HG03457 (cell line): Measurements from ENCODE around the gene FGF7.
"Not testable (repeated sequence)": the region's sequence is repeated elsewhere in the genome, so short reads cannot be mapped to it uniquely, and the experiment has no call there.

Experiments used
- ATAC-seq: cut with Tn5 transposase; IDR thresholded peaks from one replicate; pipeline ENCODE4 v1.9.1; 2021; ENCODE audit warnings: moderate number of reproducible peaks; ENCODE audit not compliant: unreplicated experiment

Gene FGF7

DNA sequence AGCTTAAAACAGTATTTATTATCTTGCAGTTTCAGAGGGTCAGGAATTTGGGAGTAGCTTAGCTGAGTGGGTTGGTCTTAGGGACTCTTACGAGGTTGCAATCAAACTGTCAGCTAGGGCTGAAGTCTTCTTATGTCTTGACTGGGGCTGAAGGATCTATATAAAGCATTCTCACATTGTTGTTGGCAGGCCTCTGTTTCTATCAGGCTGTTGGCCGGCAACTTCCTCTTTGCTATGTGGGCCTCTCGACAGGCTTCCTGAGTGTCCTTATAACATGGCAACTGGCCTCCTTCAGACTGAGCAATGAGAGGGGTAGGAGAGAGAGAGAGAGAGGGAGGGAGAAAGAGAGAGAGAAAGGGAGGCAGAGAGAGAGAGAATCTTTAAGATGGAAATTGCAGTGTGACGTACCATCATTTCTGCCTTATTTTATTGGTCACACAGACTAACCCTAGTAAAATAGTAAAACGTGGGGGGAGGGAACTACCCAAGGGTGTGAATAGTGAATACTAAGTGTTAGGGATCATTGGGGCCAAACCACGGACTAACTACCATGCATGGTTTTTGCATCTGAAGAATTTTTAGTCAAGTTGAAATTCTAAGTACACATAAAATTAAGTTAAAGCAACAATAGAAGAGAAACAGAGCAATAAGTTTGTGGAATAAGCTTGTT, 16.1 kb downstream of the FGF7 start:
- ATAC-seq: no peak

DNA sequence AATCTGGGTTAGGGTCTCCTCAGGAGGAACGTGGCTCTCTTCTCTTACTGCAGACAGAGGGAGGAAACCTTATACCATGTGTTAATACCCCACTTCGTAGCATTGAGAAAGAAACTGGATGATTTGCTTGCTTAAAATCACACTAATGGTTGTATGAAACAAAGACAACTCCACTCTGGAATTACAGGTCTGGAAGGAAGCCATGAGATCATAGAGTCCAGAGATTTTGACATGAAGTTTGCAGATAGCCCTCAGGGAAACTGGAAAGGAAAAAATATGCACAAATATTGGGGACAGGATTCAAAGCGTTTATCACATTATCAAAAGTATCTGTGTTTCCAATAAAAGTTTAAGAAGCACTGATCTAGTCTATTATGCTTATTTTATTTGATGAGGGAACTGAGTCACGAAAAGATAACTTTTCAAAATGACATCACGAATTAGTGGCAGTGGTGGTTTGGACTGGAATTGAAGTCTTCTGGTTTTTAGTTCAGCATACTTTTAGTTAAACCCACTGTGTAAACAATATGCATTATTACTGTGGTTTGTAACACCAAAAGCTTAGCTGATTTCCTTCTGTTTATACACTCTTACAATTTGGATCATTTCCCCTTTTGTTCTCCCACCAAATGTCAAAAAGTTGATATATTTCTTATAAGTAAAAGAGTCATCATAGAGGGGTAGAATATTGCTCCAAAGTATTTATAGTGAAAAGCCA, 16.8 kb downstream of the FGF7 start:
- no peak for ATAC-seq

DNA sequence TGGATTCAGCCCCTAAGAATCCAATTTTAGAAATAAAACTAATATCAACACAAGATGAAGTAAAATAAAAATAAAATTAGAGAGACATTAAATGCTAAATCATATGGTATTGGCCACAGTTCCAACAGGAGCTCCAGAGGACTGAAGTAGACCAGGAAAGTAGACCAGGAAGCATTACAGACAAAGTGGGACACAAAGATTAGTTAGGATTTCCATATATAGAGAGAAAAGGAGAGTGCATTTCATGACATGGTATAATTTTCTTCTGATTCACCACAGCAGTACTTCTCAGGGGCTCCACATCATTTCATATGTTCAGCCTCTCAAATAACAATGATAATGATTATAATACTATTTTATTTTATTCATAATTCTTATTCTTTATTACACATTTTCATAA, 18.3 kb downstream of the FGF7 start:
- no peak for ATAC-seq

DNA sequence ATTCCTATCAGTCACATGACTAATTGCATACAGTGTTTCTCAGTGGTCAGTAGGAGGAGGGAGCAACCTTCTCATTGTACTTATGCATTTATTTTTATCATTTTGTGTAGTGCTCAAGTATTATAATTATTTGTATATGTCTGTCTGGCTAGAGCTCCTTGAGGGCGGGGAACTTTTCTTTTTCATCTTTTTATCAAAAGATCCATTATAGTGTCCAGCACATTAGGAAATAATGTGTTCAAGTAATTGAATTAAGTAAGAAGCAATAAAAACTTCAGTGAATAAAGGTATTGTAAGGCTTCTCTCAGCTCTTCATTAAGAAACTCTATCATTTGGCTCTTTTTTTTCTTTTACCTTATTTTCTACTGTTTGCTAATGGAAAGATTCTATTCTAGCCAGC, 18.8 kb downstream of the FGF7 start:
- ATAC-seq: no peak

DNA sequence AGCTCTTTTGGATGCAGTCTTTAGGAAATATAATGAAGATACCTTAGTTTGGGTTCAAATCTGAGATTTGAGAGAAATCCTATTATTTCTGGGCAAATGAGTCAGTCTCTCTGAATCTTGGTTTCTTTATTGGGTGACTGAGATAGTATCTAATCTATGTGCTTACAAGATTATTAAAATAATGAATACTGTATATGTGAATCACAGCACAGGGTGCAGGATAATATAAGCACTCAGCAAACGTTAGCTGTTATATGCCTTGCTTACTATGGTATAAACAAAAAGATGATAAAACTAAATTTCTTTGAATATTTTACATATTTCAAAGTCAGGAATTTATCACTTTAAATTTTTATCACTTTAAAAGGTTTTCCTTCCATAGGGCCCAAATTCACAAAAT, 29.6 kb downstream of the FGF7 start:
- ATAC-seq: no peak

DNA sequence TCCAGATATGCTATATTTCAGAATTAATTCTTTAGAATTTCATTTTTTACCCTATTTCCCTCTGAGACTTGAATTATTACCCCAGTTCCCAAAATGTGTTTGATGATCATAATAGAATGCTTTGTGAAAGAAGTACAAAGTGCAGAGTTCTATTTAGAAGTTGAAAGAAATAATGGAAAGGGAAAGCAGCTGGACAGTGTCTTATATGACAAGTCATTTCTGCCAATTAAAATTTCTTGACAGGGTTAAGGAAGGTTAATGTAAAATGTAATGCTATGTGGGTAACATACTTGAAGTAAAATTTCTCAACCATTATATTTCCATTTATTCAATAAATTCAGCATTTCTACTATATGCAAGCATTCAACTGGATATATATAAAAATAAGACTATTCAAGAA, 33.1 kb downstream of the FGF7 start:
- ATAC-seq: no peak

DNA sequence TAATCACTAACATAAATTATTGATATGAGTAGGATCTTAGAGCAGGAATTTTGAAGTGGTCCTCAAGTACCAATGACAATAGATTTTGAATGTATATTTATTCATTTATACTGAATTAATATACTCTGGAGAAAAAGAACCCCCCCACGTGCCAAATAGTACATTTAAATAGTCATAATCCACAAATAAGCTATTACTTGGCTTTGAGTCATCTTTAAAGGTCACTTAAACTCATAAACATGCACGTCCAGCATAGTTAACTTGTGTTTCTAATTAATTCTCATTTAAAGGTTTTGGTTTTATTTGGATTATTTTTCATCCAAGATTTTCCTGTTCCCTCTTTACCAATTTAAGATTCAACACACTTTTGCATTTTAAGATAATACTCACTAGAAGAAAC, 35.1 kb downstream of the FGF7 start:
- ATAC-seq: no peak

DNA sequence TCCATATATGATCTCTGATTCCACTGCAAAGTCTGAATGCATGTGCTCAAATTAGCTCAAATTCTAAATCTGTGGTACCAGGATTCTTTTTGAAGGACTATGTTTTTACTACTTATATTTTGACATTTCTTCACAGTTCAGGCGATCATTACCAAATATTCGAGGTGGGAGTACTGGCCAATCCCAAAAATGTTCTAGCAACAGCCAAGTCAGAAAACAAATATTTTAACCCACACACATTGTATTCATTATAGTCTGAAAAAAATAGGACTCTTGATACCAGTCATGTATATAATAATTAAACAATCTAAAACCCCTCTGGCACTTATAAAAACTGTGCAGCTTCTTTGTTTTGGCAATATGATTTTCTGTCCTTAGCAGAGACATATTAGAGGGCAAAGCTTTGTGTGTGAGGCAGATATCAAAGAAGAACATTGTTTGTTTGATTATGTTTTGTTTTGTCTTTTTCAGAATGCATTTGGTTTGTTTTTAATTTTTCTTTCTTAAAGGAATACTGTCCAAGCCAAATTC, 37.4 kb downstream of the FGF7 start:
- no peak for ATAC-seq

DNA sequence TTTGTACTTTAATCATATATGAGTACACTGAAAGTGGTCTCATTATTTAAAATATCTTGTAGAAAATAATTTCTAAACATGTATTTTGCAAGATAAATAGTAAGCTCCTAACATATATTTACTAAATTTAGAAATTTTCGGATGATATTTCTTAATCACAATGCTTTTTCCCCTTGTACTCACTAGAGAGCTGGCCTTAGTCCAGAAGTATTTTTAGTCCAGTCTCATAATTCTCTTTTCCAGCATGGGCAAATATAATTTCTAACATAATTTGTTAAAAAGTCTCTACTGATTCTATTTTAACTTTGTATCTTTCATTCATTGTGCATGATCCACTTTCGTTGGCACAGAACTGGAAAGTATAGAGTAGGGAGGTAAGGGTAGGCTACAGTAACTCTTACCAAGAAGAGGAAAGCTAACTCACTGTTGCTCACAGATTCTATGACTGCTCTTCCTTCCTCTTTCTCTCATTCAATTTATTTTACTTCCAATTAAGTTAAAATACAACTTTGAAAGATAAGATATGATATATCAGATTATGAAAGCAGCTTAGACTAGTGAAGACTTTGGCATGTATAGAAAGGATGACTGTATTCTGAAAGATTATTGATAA, 39.3 kb downstream of the FGF7 start:
- ATAC-seq: no peak

DNA sequence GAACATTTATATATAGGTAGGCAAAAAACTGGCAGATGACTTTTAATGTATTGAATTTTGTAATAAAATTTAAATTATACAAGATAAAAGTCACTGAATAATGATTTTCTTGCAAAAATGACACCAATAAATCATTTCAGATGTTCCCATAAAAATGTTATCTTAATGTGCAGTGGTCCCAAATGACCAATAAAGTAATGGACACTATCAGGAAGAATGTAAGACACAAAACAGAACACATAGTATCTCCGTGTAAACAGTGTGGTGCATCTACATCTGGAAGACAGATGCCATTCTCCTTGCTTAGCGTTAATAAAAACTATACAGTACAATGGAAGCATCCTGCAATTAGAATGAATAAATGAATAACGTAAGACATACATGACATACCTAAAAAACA, 41.5 kb downstream of the FGF7 start:
- no peak for ATAC-seq

DNA sequence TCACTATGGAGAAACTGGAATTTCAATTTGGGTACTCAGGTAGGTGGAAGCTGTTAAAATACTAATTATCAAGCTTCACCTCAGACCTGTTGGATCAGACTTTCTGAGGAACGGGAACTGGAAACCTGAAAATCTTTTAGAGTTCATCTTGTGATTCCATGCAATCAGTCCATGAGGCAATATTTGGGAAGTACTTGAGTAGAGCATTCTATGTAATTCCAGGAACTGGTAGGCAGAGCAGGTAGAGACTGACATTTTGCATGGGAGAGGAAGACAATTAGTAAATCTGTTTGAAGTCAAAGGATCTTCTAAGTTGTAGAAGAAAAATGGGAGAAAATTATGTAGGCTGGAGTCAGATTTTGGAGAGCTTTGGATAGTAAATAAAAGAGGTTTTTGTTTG, 43.1 kb downstream of the FGF7 start:
- ATAC-seq: no peak

DNA sequence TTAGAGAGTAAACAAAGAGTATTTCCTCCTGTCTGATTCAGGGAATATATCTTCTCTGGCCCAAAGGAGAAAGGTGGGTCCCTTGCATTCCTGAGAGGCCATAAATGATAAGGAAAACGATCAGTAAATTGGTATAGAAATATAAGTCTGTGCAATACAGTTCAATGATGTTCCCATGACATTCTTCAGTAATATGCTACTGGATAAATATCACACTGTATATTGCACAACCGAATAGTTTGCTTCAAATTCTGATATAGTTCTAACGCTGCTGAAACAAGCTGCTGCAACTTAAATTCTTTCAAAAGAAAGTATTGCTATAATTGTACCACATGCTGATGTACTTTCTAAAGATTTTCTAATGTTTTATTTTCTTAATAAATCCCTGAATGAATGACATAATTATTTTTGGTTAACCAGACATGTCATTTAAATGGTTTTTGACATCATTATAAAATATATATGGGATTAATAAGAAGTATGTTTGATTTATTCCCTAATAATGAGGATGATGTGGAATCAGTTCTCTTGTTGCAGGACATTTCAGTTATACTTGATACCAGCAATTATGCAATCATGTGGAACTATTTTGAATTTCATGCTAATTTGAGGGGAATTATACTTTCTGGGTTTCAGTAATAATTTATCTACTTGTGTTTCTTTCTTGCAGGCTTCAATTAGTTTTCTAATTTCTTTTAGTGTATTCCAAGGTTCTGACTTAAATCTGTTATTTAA, 44.9 kb downstream of the FGF7 start:
- no peak for ATAC-seq

DNA sequence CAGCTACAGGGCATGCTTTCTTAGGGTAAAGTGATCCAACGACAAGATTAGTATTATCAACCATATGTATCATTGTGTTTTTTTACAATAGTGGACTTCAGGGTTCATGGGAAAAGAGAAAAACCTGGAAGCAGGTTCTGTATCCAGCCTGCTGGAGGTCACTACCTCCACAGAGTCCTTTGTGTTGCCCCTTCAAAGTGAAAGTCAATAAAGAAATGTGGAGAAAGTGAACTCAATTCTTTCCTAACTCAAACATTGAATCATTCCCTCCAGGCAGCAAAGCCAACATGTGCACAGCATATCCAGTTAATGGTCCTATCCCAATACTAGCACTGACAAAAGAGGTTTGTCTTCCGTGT, 45.4 kb downstream of the FGF7 start:
- no peak for ATAC-seq

DNA sequence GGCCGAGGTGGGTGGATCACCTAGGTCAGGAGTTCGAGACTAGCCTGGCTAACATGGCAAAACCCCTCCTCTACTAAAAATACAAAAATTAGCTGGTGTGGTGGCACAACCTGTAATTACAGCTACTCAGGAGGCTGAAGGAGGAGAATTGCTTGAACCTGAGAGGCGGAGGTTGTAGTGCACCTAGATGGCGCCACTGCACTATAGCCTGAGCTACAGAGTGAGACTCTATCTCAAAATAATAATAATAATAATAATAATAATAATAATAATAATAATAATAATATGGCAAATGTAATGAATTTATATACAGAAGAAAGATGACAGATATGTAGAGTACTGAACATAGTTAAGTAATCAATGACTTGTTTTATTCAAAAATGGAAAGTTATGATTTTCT, 48.2 kb downstream of the FGF7 start:
- ATAC-seq: peak; percentile 14

DNA sequence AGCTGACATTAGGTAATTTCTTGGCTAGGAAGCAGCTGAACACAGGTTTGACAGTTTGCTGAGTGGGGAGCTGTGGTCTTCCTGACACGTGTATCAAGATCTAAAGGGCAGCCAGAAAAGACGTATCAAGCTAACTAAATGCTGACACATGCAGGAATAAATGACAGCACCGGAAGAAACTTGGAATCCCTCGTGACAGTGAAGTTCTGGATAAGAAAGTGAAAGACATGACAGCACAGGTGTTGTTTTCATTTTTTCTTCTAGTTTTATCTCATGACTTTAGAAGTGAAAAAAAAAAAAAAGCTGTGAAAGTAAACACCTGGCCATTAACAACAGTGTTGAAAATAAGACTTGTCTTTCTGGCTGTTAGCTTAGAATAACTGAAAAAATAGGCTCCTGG, 48.7 kb downstream of the FGF7 start:
- peak; percentile 52 for ATAC-seq

DNA sequence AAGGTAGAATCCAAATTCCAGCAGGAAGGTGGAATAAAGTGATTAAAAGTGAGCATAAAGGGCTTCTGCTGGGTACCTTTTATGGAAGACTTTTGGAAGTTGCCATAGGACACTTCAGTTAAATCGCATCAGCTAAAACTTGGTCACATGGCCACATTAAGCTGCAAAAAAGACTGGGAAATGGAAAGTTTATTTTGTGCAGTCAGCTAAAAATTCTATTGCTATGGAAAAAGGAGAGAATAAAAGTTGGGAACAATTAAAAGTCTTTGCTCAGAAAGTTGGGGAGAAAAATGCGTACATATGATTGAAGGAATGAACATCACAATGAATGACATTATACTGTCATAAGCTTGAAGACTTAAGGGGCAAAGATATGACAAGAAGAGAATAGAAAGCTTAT, 49.3 kb downstream of the FGF7 start:
- no peak for ATAC-seq

DNA sequence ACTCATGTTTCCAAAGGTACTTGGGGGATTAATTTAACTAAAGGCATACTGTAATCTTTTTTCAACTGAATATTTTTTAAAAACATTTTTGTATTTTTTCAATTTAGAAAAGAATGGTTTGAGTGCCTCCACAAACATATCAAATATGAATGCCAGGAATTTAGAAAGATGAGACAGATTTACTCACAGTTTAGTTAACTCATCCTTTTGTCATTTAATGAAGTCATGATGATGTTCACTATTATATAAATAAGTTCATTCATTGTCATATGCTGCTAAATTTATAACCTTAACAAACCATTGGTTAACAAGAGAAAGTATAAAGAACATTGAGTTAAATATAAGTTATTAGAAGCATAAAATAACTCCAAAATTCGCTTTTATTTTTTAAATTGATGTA, 50.0 kb downstream of the FGF7 start:
- ATAC-seq: no peak

DNA sequence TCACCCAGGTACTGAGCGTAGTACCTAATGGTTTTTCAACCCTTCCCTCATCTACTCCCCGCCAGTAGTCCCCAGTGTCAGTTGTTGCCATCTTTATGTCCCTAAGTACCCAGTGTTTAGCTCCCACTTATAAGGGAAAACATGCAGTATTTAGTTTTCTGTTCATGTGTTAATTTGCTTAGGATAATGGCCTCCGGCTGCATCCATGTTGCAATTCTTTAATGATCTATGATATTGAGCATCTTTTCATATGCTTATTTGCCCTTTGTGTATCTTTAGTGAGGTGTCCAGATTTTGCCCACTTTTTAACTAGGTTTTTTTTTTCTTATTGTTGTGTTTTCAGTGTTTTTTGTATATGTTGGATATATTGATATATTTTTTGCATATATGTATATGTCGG, 55.0 kb downstream of the FGF7 start:
- not testable (repeated sequence) for ATAC-seq

DNA sequence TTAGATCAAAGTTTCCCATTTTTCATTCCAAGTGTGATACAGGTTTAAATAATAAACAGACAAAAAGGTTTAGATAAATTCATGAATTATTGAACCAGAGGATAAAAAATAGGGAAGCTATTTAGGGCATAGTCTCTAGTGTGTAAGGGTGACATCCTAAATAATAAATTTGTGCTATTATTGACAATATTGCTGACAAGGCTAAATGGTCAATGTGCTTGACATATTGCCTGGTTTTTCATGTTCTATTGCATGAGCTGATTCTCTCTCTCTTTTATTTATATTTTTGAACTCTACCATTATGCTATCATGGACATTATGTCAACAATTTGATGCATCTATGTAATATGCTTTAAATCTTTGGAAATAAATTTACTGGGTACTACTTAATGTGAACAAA, 55.9 kb downstream of the FGF7 start:
- ATAC-seq: not testable (repeated sequence)

DNA sequence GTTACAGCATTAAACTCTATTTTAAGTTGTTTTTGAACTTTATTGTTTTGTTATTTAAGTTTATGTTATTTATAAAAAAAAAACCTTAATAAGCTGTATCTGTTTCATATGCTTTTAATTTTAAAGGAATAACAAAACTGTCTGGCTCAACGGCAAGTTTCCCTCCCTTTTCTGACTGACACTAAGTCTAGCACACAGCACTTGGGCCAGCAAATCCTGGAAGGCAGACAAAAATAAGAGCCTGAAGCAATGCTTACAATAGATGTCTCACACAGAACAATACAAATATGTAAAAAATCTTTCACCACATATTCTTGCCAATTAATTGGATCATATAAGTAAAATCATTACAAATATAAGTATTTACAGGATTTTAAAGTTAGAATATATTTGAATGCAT, 62.4 kb downstream of the FGF7 start:
- ATAC-seq: not testable (repeated sequence)

DNA sequence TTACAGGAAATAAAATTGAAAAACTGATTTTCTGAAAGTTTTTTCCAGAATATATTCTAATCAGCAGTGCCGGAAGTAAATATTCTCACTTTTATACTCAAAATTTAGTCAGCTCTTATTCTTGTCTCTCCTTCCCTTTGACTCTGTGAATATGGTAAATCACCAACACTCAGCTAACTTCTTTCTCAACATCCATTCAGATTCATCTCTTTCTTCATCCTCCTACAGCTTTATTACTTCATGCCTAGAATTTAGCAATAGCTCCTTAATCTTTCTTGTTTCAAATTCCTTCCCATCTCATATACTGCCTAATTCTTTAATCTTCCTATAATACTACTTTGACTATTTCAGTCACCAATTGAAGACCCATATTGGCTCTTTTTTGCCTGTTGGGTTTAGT, 67.9 kb downstream of the FGF7 start:
- no peak for ATAC-seq

DNA sequence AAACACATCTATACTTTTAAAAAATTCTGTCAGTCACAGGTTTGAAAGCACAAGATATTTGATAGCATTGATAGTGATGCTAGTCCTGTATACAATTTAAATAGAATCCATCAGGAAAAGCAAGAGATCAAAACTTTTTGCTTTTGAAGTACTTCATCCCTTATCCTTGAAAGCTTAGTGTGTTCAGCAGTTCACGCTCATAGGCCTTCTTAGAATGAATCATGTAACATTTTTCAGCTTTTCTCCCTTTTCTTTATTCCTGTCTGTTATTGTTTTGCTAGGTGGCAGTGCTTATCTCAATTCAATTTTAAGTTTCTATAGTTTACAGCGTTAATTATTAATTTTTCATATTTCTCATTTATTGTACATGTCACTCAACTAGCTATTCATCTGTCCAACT, 69.1 kb downstream of the FGF7 start:
- no peak for ATAC-seq
